MM.1S (cell line): ENCODE data around the gene AHCYL2.

Source experiments
- DNase-seq: peaks from one replicate; pipeline ENCODE4 v3.0.0-alpha.2; 2015
- H2AFZ ChIP-seq: fragments of 300-600 bp; sonication (generic); 2 replicates; pipeline ENCODE4 v1.6.0; 2016; ENCODE audit warnings: antibody characterized with exemption, low read length
- H3F3A ChIP-seq: fragments of 300-600 bp; sonication (generic); 2 replicates; pipeline ENCODE4 v1.6.1; 2016; ENCODE audit warnings: mild to moderate bottlenecking, antibody characterized with exemption, low read length, moderate library complexity, mixed read lengths; ENCODE audit not compliant: insufficient read depth
- H3K27ac ChIP-seq: fragments of 300-600 bp; sonication (generic); 2 replicates; pipeline ENCODE4 v1.5.1; 2016; ENCODE audit warnings: mild to moderate bottlenecking, low read length
- H3K27me3 ChIP-seq: fragments of 300-600 bp; sonication (generic); replicated peaks from 2 replicates; pipeline ENCODE4 v1.6.0; 2016; ENCODE audit warnings: low read length; ENCODE audit not compliant: insufficient read depth
- H3K36me3 ChIP-seq: fragments of 300-600 bp; sonication (generic); replicated peaks from 2 replicates; pipeline ENCODE4 v1.6.1; 2016; ENCODE audit warnings: mild to moderate bottlenecking, low read length, mixed read lengths; ENCODE audit not compliant: insufficient read depth
- H3K4me1 ChIP-seq: fragments of 300-600 bp; sonication (generic); 2 replicates; pipeline ENCODE4 v1.6.1; 2016; ENCODE audit warnings: low read length, mixed read lengths
- H3K4me2 ChIP-seq: fragments of 300-600 bp; sonication (generic); 2 replicates; pipeline ENCODE4 v1.6.0; 2016; ENCODE audit warnings: low read depth, low read length
- H3K4me3 ChIP-seq: fragments of 300-600 bp; sonication (generic); 2 replicates; pipeline ENCODE4 v1.5.1; 2016; ENCODE audit warnings: low read length, mixed read lengths
- H3K79me2 ChIP-seq: fragments of 300-600 bp; sonication (generic); 2 replicates; pipeline ENCODE4 v1.6.1; 2016; ENCODE audit warnings: mixed run types, low read length, mixed read lengths
- H3K9ac ChIP-seq: fragments of 300-600 bp; sonication (generic); 2 replicates; pipeline ENCODE4 v1.6.1; 2016; ENCODE audit warnings: low read length, mixed read lengths
- H3K9me2 ChIP-seq: fragments of 300-600 bp; sonication (generic); replicated peaks from 2 replicates; pipeline ENCODE4 v1.6.1; 2016; ENCODE audit warnings: mild to moderate bottlenecking, low read length, mixed read lengths; ENCODE audit not compliant: insufficient read depth
- H3K9me3 ChIP-seq: fragments of 300-600 bp; sonication (generic); replicated peaks from 2 replicates; pipeline ENCODE4 v1.6.1; 2016; ENCODE audit warnings: mild to moderate bottlenecking, low read length, mixed read lengths; ENCODE audit not compliant: insufficient read depth
- H4K20me1 ChIP-seq: fragments of 300-600 bp; sonication (generic); 2 replicates; pipeline ENCODE4 v1.6.1; 2016; ENCODE audit warnings: mild to moderate bottlenecking, low read length, moderate library complexity, mixed read lengths; ENCODE audit not compliant: insufficient read depth
- EZH2 ChIP-seq: fragments of 300-600 bp; sonication (generic); optimal IDR thresholded peaks from 2 replicates; pipeline ENCODE3; 2017; ENCODE audit warnings: low read depth, mild to moderate bottlenecking, antibody characterized with exemption, low read length, mixed read lengths
- EZH2phosphoT487 ChIP-seq: fragments of 300-600 bp; sonication (generic); IDR thresholded peaks from 2 replicates; pipeline ENCODE4 v1.6.1; 2018; ENCODE audit warnings: antibody characterized with exemption, low read length
- TF ChIP-seq, protein P1 (sequence below): fragments of 300-600 bp; sonication (generic); IDR thresholded peaks from 2 replicates; pipeline ENCODE4 v1.5.1; 2016; ENCODE audit warnings: antibody characterized with exemption, low read length, mixed read lengths

The AHCYL2 gene

GRCh38 chr7:129436335-129436923 is 211.6 kb downstream of the AHCYL2 start:
- Histone ChIP-seq H3K4me2 (no peak overlapping the region), H3K9ac (no peak overlapping the region), H3K9me3 (no peaks in the 10 kb centered on the region), H3K27ac (no peak overlapping the region), H3K9me2 (no peaks in the 10 kb centered on the region), H3K4me3 (no peak overlapping the region), H3K27me3 (no peaks in the 10 kb centered on the region; the same call in 1 of the 2 replicates), H3K4me1 (peaks cover 9% of the 10 kb centered on the region), H3F3A (no peaks in the 10 kb centered on the region), H3K36me3 (no peaks in the 10 kb centered on the region), H3K79me2 (0 out of 2 replicates have a peak, but pooled peaks cover 6% of the 10 kb centered on the region), H4K20me1 (no peaks in the 10 kb centered on the region; the same call in 1 of the 2 replicates), H2AFZ (no peak overlapping the region)
- no peak for DNase-seq
- TF ChIP-seq EZH2 (no peak), EZH2phosphoT487 (no peak)
- TF ChIP-seq, protein P1, sequence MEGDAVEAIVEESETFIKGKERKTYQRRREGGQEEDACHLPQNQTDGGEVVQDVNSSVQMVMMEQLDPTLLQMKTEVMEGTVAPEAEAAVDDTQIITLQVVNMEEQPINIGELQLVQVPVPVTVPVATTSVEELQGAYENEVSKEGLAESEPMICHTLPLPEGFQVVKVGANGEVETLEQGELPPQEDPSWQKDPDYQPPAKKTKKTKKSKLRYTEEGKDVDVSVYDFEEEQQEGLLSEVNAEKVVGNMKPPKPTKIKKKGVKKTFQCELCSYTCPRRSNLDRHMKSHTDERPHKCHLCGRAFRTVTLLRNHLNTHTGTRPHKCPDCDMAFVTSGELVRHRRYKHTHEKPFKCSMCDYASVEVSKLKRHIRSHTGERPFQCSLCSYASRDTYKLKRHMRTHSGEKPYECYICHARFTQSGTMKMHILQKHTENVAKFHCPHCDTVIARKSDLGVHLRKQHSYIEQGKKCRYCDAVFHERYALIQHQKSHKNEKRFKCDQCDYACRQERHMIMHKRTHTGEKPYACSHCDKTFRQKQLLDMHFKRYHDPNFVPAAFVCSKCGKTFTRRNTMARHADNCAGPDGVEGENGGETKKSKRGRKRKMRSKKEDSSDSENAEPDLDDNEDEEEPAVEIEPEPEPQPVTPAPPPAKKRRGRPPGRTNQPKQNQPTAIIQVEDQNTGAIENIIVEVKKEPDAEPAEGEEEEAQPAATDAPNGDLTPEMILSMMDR: no peak

GRCh38 chr7:129437190-129437589 is 212.4 kb downstream of the AHCYL2 start:
- 0 out of 2 replicates have a peak, but pooled peaks cover 6% of the 10 kb centered on the region for H3K79me2 ChIP-seq
- H3K4me2 ChIP-seq: no peak overlapping the region
- peaks cover 9% of the 10 kb centered on the region for H3K4me1 ChIP-seq
- H4K20me1 ChIP-seq: no peaks in the 10 kb centered on the region; the same call in 1 of the 2 replicates
- H3K27ac ChIP-seq: no peak overlapping the region
- no peak overlapping the region for H3K4me3 ChIP-seq
- TF ChIP-seq EZH2phosphoT487 (no peak), EZH2 (no peak)
- TF ChIP-seq, protein P1: no peak
- H3K9me2 ChIP-seq: no peaks in the 10 kb centered on the region
- no peak overlapping the region for H3K9ac ChIP-seq
- H3F3A ChIP-seq: no peaks in the 10 kb centered on the region
- H3K9me3 ChIP-seq: no peaks in the 10 kb centered on the region
- no peak for DNase-seq
- no peaks in the 10 kb centered on the region for H3K36me3 ChIP-seq
- H3K27me3 ChIP-seq: no peaks in the 10 kb centered on the region; the same call in 1 of the 2 replicates
- no peak overlapping the region for H2AFZ ChIP-seq

DNA sequence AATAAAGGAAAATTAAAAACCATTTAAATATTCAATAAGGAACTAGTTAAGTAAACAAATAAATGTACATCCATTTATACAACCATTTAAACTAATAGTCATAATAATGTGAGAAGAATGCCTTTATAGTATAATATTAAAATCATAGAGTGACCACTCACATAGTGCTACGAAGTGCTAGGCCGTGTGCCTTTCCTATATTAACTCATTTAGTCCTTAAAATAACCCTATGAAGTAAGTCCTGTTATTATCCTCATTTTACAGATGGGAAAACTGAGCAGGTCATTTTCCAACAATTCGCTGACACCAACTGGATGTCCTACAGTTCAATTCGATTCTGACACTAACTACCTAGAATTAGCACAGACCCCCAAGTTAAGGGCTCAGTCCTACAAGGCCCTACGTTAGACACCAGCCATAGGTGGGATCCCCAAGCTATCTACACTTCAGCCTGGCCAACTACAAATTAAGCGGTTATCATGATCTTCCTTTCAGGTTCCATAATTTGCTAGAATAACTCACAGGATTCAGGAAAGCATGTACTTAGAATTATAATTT is 213.5 kb downstream of the AHCYL2 start:
- TF ChIP-seq, protein P1: no peak
- TF ChIP-seq EZH2phosphoT487: no peak
- TF ChIP-seq EZH2: no peak
- no peak overlapping the region for H3K27ac ChIP-seq
- H3K9me3 ChIP-seq: no peaks in the 10 kb centered on the region
- no peak overlapping the region for H3K9ac ChIP-seq
- no peaks in the 10 kb centered on the region for H3F3A ChIP-seq
- no peak overlapping the region for H3K4me2 ChIP-seq
- H4K20me1 ChIP-seq: no peaks in the 10 kb centered on the region; the same call in 1 of the 2 replicates
- no peaks in the 10 kb centered on the region; the same call in 1 of the 2 replicates for H3K27me3 ChIP-seq
- no peaks in the 10 kb centered on the region for H3K9me2 ChIP-seq
- DNase-seq: no peak
- no peak overlapping the region for H3K4me3 ChIP-seq
- H3K36me3 ChIP-seq: no peaks in the 10 kb centered on the region
- H3K4me1 ChIP-seq: peaks cover 7% of the 10 kb centered on the region
- no peak overlapping the region for H2AFZ ChIP-seq
- 0 out of 2 replicates have a peak, but pooled peaks cover 6% of the 10 kb centered on the region for H3K79me2 ChIP-seq
